OCI-LY1 (cell line): ENCODE results near the gene DOCK6.

Experiments
- H2AFZ ChIP-seq: fragments of 200-600 bp; sonication (generic), shearing (Covaris generic); 2 replicates; pipeline ENCODE4 v1.6.0; 2014; ENCODE audit warnings: antibody characterized with exemption, mild to moderate bottlenecking, low read length
- H3F3A ChIP-seq: fragments of 200-600 bp; sonication (generic), shearing (Covaris generic); 2 replicates; pipeline ENCODE4 v1.6.0; 2014; ENCODE audit warnings: mild to moderate bottlenecking, antibody characterized with exemption, low read length, moderate library complexity; ENCODE audit not compliant: insufficient read depth
- H3K27ac ChIP-seq: fragments of 200-600 bp; sonication (generic); 2 replicates; pipeline ENCODE4 v1.5.1; 2014; ENCODE audit warnings: low read length, mixed run types, mild to moderate bottlenecking, low read depth; ENCODE audit not compliant: poor library complexity, severe bottlenecking
- H3K27me3 ChIP-seq: fragments of 200-600 bp; sonication (generic); 2 replicates; pipeline ENCODE4 v1.6.0; 2014; ENCODE audit warnings: antibody characterized with exemption, mild to moderate bottlenecking, low read length, moderate library complexity; ENCODE audit not compliant: insufficient read depth
- H3K36me3 ChIP-seq: fragments of 200-600 bp; sonication (generic); 2 replicates; pipeline ENCODE4 v1.6.1; 2014; ENCODE audit warnings: mild to moderate bottlenecking, antibody characterized with exemption, low read length, moderate library complexity, mixed read lengths; ENCODE audit not compliant: insufficient read depth
- H3K4me1 ChIP-seq: fragments of 200-600 bp; sonication (generic); 2 replicates; pipeline ENCODE4 v1.5.1; 2014; ENCODE audit warnings: mild to moderate bottlenecking, low read length, moderate library complexity; ENCODE audit not compliant: insufficient read depth, severe bottlenecking
- H3K4me2 ChIP-seq: fragments of 200-600 bp; sonication (generic), shearing (Covaris generic); 2 replicates; pipeline ENCODE4 v1.6.1; 2014; ENCODE audit warnings: low read length
- H3K4me3 ChIP-seq: fragments of 200-600 bp; sonication (generic); 2 replicates; pipeline ENCODE4 v1.5.1; 2014; ENCODE audit warnings: low read length, low read depth, mild to moderate bottlenecking, mixed read lengths; ENCODE audit not compliant: poor library complexity, severe bottlenecking
- H3K79me2 ChIP-seq: fragments of 200-600 bp; shearing (Covaris generic); 2 replicates; pipeline ENCODE4 v1.6.1; 2016; ENCODE audit warnings: mixed run types, low read length, mixed read lengths; ENCODE audit not compliant: insufficient read depth
- H3K9ac ChIP-seq: fragments of 200-600 bp; sonication (generic), shearing (Covaris generic); 2 replicates; pipeline ENCODE4 v1.6.1; 2014; ENCODE audit warnings: mild to moderate bottlenecking, low read length, mixed read lengths
- H3K9me2 ChIP-seq: fragments of 200-600 bp; sonication (generic), shearing (Covaris generic); 2 replicates; pipeline ENCODE4 v1.6.1; 2014; ENCODE audit warnings: low read depth, mild to moderate bottlenecking, low read length, mixed read lengths
- H3K9me3 ChIP-seq: fragments of 200-600 bp; shearing (Covaris generic); 2 replicates; pipeline ENCODE4 v1.6.1; 2014; ENCODE audit warnings: low read length, mixed read lengths
- H4K20me1 ChIP-seq: fragments of 200-600 bp; sonication (generic), shearing (Covaris generic); 2 replicates; pipeline ENCODE4 v1.6.0; 2016; ENCODE audit warnings: mild to moderate bottlenecking, low read length; ENCODE audit not compliant: insufficient read depth
- EZH2 ChIP-seq: fragments of 200-600 bp; sonication (generic), shearing (Covaris generic); IDR thresholded peaks from 2 replicates; pipeline ENCODE4 v1.8.0; 2017; ENCODE audit warnings: borderline replicate concordance, mixed run types, mild to moderate bottlenecking, antibody characterized with exemption, low read length, moderate library complexity, mixed read lengths
- TF ChIP-seq, protein P1 (sequence below): fragments of 200-600 bp; sonication (generic), shearing (Covaris generic); IDR thresholded peaks from 2 replicates; pipeline ENCODE4 v1.5.1; 2017; ENCODE audit warnings: mild to moderate bottlenecking, antibody characterized with exemption, low read length, moderate library complexity, mixed read lengths

DOCK6 gene

DNA sequence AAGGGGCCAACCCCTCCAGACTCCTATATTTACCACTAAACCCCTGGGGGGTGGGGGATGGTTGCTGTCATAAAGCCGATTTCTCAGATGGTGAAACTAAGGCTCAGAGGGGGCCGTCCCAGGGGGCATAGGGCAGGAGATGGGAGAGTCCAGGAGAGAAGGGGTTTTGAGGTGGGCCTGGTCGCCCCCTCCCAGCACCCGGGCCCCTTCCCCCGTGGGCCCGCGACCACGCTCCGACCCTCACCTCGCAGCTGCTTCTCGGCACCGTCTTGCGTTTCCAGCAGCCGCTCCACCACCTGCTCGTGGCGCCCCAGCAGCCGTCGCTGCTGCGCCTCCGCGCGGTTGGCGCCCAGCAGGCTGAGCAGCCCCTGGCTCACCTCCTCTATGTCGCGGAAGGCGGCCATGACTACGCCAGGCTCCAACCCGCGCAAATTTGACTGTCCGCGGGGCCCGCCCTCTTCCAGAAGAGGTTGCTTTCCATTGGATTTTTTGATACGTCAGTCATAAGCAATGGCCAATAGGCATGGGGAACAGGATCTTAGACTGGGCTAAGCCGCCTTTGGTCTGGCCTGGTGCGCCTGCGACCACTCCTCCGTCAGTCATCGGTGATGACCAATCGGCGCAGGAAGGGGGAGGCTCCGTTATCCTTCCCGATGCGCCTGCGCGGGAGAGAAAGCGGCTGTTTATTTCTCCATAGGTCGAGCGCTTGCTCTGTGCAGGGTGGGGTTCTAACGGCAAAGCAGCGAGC is 106.8 kb downstream of the DOCK6 start, which contains the start of gene SPC24:
Gene SPC24, minus strand, starts transcription at position 410 of the 748 bp plus-strand sequence. Its CDS starts 6 bp downstream, at position 404.
- no peak for TF ChIP-seq EZH2
- TF ChIP-seq, protein P1, sequence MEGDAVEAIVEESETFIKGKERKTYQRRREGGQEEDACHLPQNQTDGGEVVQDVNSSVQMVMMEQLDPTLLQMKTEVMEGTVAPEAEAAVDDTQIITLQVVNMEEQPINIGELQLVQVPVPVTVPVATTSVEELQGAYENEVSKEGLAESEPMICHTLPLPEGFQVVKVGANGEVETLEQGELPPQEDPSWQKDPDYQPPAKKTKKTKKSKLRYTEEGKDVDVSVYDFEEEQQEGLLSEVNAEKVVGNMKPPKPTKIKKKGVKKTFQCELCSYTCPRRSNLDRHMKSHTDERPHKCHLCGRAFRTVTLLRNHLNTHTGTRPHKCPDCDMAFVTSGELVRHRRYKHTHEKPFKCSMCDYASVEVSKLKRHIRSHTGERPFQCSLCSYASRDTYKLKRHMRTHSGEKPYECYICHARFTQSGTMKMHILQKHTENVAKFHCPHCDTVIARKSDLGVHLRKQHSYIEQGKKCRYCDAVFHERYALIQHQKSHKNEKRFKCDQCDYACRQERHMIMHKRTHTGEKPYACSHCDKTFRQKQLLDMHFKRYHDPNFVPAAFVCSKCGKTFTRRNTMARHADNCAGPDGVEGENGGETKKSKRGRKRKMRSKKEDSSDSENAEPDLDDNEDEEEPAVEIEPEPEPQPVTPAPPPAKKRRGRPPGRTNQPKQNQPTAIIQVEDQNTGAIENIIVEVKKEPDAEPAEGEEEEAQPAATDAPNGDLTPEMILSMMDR = no peak
- Histone ChIP-seq H3K9me3 (no peaks in the 10 kb centered on the region), H4K20me1 (no peaks in the 10 kb centered on the region), H3K79me2 (peaks cover 29% of the 10 kb centered on the region), H3K27me3 (no peaks in the 10 kb centered on the region), H3K9me2 (no peaks in the 10 kb centered on the region), H3K27ac (peak within 1 kb of the TSS; percentile 60), H3K9ac (peak within 1 kb of the TSS; percentile 95), H3K36me3 (peaks cover 18% of the 10 kb centered on the region), H2AFZ (0 out of 2 replicates have a peak within 1 kb of the TSS, but pooled peaks have one; percentile 32), H3K4me2 (peak within 1 kb of the TSS; percentile 84), H3F3A (no peaks in the 10 kb centered on the region), H3K4me1 (peaks cover 18% of the 10 kb centered on the region), H3K4me3 (peak within 1 kb of the TSS; percentile 95)

DNA sequence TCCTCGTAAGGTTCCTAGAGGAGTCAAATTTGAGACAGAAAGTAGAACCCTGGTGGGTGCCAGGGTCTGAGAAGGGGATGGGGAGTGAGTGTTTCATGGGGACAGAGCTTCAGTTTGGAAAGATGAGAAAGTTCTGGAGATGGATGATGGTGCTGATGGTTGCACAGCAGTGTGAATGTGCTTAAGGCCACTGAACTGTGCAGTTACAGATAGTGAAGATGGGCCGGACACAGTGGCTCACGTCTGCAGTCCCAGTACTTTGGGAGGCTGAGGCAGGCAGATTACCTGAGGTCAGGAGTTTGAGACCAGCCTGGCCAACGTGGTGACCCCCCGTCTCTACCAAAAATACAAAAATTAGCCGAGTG is 107.7 kb downstream of the DOCK6 start:
- H3K4me2 ChIP-seq = peak overlapping the region; percentile 84
- TF ChIP-seq, protein P1 = no peak
- TF ChIP-seq EZH2 = no peak
- H3F3A ChIP-seq = no peaks in the 10 kb centered on the region
- H3K9me2 ChIP-seq = no peaks in the 10 kb centered on the region
- H3K27me3 ChIP-seq = no peaks in the 10 kb centered on the region
- H3K9me3 ChIP-seq = no peaks in the 10 kb centered on the region
- peaks cover 29% of the 10 kb centered on the region for H3K79me2 ChIP-seq
- peak overlapping the region; percentile 95 for H3K4me3 ChIP-seq
- H3K9ac ChIP-seq = peak overlapping the region; percentile 95
- peaks cover 19% of the 10 kb centered on the region for H3K36me3 ChIP-seq
- no peaks in the 10 kb centered on the region for H4K20me1 ChIP-seq
- peak overlapping the region; percentile 60 for H3K27ac ChIP-seq
- H2AFZ ChIP-seq = no peak overlapping the region
- peaks cover 18% of the 10 kb centered on the region for H3K4me1 ChIP-seq

DNA sequence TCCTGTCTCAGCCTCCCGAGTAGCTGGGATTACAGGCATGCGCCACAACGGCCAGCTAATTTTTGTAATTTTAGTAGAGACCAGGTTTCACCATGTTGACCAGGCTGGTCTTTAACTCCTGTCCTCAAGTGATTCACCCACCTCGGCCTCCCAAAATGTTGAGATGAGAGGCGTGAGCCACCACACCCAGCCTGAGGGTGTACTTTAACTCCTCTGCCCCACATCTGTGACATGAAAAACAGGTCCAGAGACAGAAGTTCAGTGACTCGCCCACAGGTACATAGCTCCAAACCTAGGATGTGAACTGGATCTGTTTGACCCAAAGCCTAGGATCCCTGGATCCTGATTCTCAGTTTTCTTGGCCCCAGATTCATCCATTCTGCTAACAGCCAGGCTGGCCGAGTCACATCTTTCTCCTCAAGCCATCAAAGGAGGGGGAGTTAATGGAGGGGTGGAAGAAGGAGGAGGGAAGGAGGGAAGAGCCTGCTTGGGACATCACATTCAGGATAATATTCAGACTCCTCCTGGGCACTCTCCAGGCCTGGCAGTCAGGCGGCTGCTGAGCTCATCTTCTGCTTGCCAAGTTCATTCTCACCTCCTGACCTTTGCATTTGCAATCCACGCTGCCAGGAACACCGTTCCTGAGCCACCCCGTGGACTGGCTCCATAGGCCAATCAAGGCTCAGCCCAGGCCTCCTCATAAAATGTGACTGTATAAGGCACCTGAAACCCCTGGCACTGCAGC is 109.8 kb downstream of the DOCK6 start:
- H3K4me2 ChIP-seq = no peak overlapping the region
- H3K27me3 ChIP-seq = no peaks in the 10 kb centered on the region
- H3K9me2 ChIP-seq = no peaks in the 10 kb centered on the region
- peaks cover 29% of the 10 kb centered on the region for H3K79me2 ChIP-seq
- no peaks in the 10 kb centered on the region for H3F3A ChIP-seq
- H3K9ac ChIP-seq = no peak overlapping the region
- peaks cover 18% of the 10 kb centered on the region for H3K4me1 ChIP-seq
- no peaks in the 10 kb centered on the region for H3K9me3 ChIP-seq
- no peaks in the 10 kb centered on the region for H4K20me1 ChIP-seq
- H3K27ac ChIP-seq = no peak overlapping the region
- no peak overlapping the region for H3K4me3 ChIP-seq
- no peak overlapping the region for H2AFZ ChIP-seq
- no peak for TF ChIP-seq EZH2
- TF ChIP-seq, protein P1 = no peak
- peaks cover 39% of the 10 kb centered on the region for H3K36me3 ChIP-seq
